ENCODE results near the gene PTGES3. TPM values are rescaled to one million over a fixed set of nuclear protein-coding genes. Genes with fewer than 3 reads are reported as not detected.

The PTGES3 gene, protein sequence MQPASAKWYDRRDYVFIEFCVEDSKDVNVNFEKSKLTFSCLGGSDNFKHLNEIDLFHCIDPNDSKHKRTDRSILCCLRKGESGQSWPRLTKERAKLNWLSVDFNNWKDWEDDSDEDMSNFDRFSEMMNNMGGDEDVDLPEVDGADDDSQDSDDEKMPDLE
- total RNA-seq = 10 to 100 TPM; 65.0 to 87.2 TPM
- 10 to 100 TPM; 75.4 to 94.1 TPM for polyA plus RNA-seq

DNA sequence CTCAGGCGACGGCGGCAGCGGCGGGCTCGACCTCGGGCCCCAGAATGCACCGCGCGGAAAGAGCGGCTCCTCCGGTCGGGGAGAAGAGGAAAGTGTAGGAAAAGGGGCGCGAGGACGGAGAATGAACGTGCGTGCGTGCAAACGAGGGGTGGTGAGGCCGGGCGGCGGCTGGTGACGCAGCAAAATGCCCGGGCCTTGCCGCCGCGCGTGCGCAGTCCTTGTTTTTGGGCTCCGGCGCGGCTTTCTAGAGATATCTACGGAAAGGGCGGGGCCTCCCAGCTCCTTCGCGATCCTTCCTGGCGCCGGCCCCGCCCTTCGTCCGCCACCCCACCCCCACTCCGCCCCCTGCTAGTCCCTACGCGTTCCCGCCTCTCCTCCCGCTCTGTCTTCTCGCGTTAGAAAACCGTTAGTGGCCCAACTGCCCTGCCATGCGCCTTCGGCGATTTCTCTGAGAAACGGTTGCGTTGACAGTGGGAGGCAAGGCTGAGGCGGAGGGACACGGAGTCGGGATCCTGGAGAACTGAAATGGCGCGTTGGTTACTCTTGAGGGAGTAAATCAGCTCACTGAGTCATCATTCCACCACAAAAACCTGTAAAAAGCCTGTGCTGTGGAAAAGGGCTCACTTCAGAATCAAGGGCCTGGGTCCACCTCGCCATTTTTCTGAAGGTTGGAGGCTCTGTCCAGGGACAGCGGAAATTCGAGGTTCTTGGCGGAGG, at the start of gene PTGES3:
Gene PTGES3, minus strand, starts transcription at position 156 of the 717 bp plus-strand sequence. CDS start 285 bp downstream, outside the sequence.
- Histone ChIP-seq H3K27ac (ENCODE audit: low read depth in 1 of 2, low read length in 2 of 2) (peak within 1 kb of the TSS; percentile 99 to 100), H3K9me3 (ENCODE audit: control insufficient read depth in 4 of 4, low read length in 3 of 4) (no peaks in the 10 kb centered on the region), H3K36me3 (ENCODE audit: control insufficient read depth in 4 of 4, insufficient read depth in 3 of 4, low read depth in 1 of 4, low read length in 3 of 4) (no peaks in the 10 kb centered on the region), H3K4me1 (ENCODE audit: control insufficient read depth in 4 of 4, insufficient read depth in 4 of 4, low read length in 3 of 4) (peaks cover 0 to 16% (median 4%) of the 10 kb centered on the region in 4 donors), H3K9ac (ENCODE audit: low read depth in 1 of 2, low read length in 2 of 2) (peak within 1 kb of the TSS; percentile 92 to 100), H3K4me3 (ENCODE audit: low read depth in 1 of 3, low read length in 3 of 3) (peak within 1 kb of the TSS; percentile 75 to 95 (median 93)), H3K27me3 (ENCODE audit: control insufficient read depth in 4 of 4, insufficient read depth in 4 of 4, low read length in 3 of 4) (no peaks in the 10 kb centered on the region)
- DNase-seq (ENCODE audit: low spot score) = peak; percentile 98
- WGBS = under 1% methylated on average over 64 of the region's 64 CpGs
- TF ChIP-seq GABPA (IDR thresholded peaks at IDR 0.05 in 1 of 2, conservative IDR thresholded peaks at IDR 0.05 in 1 of 2) = peak in 1 of 2 donors; percentile 66
- TF ChIP-seq EGR1 (IDR thresholded peaks at IDR 0.05; ENCODE audit: low read depth in 2 of 2) = peak in 1 of 2 donors; percentile 74
- TF ChIP-seq, protein P1, sequence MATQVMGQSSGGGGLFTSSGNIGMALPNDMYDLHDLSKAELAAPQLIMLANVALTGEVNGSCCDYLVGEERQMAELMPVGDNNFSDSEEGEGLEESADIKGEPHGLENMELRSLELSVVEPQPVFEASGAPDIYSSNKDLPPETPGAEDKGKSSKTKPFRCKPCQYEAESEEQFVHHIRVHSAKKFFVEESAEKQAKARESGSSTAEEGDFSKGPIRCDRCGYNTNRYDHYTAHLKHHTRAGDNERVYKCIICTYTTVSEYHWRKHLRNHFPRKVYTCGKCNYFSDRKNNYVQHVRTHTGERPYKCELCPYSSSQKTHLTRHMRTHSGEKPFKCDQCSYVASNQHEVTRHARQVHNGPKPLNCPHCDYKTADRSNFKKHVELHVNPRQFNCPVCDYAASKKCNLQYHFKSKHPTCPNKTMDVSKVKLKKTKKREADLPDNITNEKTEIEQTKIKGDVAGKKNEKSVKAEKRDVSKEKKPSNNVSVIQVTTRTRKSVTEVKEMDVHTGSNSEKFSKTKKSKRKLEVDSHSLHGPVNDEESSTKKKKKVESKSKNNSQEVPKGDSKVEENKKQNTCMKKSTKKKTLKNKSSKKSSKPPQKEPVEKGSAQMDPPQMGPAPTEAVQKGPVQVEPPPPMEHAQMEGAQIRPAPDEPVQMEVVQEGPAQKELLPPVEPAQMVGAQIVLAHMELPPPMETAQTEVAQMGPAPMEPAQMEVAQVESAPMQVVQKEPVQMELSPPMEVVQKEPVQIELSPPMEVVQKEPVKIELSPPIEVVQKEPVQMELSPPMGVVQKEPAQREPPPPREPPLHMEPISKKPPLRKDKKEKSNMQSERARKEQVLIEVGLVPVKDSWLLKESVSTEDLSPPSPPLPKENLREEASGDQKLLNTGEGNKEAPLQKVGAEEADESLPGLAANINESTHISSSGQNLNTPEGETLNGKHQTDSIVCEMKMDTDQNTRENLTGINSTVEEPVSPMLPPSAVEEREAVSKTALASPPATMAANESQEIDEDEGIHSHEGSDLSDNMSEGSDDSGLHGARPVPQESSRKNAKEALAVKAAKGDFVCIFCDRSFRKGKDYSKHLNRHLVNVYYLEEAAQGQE (IDR thresholded peaks at IDR 0.05) = peak; percentile 89
- no peak for TF ChIP-seq HNF4A (conservative IDR thresholded peaks at IDR 0.05)
- peak; percentile 93 for TF ChIP-seq YY1 (IDR thresholded peaks at IDR 0.05)
- no peak for TF ChIP-seq FOXA1 (IDR thresholded peaks at IDR 0.05)
- TF ChIP-seq, protein P2, sequence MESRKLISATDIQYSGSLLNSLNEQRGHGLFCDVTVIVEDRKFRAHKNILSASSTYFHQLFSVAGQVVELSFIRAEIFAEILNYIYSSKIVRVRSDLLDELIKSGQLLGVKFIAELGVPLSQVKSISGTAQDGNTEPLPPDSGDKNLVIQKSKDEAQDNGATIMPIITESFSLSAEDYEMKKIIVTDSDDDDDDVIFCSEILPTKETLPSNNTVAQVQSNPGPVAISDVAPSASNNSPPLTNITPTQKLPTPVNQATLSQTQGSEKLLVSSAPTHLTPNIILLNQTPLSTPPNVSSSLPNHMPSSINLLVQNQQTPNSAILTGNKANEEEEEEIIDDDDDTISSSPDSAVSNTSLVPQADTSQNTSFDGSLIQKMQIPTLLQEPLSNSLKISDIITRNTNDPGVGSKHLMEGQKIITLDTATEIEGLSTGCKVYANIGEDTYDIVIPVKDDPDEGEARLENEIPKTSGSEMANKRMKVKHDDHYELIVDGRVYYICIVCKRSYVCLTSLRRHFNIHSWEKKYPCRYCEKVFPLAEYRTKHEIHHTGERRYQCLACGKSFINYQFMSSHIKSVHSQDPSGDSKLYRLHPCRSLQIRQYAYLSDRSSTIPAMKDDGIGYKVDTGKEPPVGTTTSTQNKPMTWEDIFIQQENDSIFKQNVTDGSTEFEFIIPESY (IDR thresholded peaks at IDR 0.05) = peak; percentile 98
- TF ChIP-seq, protein P3, sequence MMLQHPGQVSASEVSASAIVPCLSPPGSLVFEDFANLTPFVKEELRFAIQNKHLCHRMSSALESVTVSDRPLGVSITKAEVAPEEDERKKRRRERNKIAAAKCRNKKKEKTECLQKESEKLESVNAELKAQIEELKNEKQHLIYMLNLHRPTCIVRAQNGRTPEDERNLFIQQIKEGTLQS (IDR thresholded peaks at IDR 0.05) = no peak
- TF ChIP-seq JUND (IDR thresholded peaks at IDR 0.05) = peak in 1 of 2 donors; percentile 11
- TF ChIP-seq HNF4G (IDR thresholded peaks at IDR 0.05) = no peak
- TF ChIP-seq, protein P4, sequence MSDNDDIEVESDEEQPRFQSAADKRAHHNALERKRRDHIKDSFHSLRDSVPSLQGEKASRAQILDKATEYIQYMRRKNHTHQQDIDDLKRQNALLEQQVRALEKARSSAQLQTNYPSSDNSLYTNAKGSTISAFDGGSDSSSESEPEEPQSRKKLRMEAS (IDR thresholded peaks at IDR 0.05) = peak; percentile 91
- peak in 1 of 2 donors; percentile 34 for TF ChIP-seq RAD21 (IDR thresholded peaks at IDR 0.05)
- TF ChIP-seq, protein P5, sequence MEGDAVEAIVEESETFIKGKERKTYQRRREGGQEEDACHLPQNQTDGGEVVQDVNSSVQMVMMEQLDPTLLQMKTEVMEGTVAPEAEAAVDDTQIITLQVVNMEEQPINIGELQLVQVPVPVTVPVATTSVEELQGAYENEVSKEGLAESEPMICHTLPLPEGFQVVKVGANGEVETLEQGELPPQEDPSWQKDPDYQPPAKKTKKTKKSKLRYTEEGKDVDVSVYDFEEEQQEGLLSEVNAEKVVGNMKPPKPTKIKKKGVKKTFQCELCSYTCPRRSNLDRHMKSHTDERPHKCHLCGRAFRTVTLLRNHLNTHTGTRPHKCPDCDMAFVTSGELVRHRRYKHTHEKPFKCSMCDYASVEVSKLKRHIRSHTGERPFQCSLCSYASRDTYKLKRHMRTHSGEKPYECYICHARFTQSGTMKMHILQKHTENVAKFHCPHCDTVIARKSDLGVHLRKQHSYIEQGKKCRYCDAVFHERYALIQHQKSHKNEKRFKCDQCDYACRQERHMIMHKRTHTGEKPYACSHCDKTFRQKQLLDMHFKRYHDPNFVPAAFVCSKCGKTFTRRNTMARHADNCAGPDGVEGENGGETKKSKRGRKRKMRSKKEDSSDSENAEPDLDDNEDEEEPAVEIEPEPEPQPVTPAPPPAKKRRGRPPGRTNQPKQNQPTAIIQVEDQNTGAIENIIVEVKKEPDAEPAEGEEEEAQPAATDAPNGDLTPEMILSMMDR (IDR thresholded peaks at IDR 0.05; ENCODE audit: low read depth, low read length, missing input control) = no peak
- no peak for TF ChIP-seq NR2F2 (IDR thresholded peaks at IDR 0.05)
- TF ChIP-seq FOXA2 (IDR thresholded peaks at IDR 0.05) = no peak
- peak; percentile 83 for TF ChIP-seq TAF1 (conservative IDR thresholded peaks at IDR 0.05)
- peak; percentile 64 for TF ChIP-seq SP1 (IDR thresholded peaks at IDR 0.05)
- TF ChIP-seq RXRA (IDR thresholded peaks at IDR 0.05) = no peak

All from liver (tissue), 9 donors.